Lung (tissue), 12 donors: Measurements from ENCODE around the gene IRF7. TPM values are rescaled to one million over a fixed set of nuclear protein-coding genes. Genes with fewer than 3 reads are reported as not detected.

Source experiments
- ATAC-seq: fragments of 200-7000 bp; cut with Tn5 transposase; one replicate; pipeline ENCODE4 v1.9.1; 2020; ENCODE audit warnings: moderate number of reproducible peaks; ENCODE audit not compliant: insufficient read depth, low FRiP score
- DNase-seq, 3 donors: peaks; one replicate each; pipeline ENCODE4 v3.0.0-alpha.2; 2013 to 2017
- H3K27ac ChIP-seq, 2 donors: one replicate each; pipeline ENCODE4 v1.5.1; 2013; ENCODE audit warnings: mild to moderate bottlenecking in 2 of 2, moderate library complexity in 2 of 2, control low read depth in 1 of 2, inconsistent platforms in 1 of 2, low read depth in 1 of 2, low read length in 1 of 2
- H3K27me3 ChIP-seq, 3 donors: one replicate each; pipeline ENCODE4 v1.5.1; 2013; ENCODE audit warnings: low read length in 2 of 3; ENCODE audit not compliant: control insufficient read depth in 3 of 3, insufficient read depth in 3 of 3
- H3K36me3 ChIP-seq, 4 donors: one replicate each; pipeline ENCODE4 v1.5.1; 2013; ENCODE audit warnings: low read length in 4 of 4, mild to moderate bottlenecking in 1 of 4, moderate library complexity in 1 of 4; ENCODE audit not compliant: control insufficient read depth in 4 of 4, insufficient read depth in 4 of 4
- H3K4me1 ChIP-seq, 5 donors: one replicate each; pipeline ENCODE4 v1.5.1; 2013; ENCODE audit warnings: low read length in 5 of 5, mild to moderate bottlenecking in 2 of 5, moderate library complexity in 1 of 5; ENCODE audit not compliant: control insufficient read depth in 5 of 5, insufficient read depth in 5 of 5
- H3K4me3 ChIP-seq: one replicate; pipeline ENCODE4 v1.5.1; 2013; ENCODE audit warnings: mild to moderate bottlenecking, control low read depth, moderate library complexity
- H3K9ac ChIP-seq, 2 donors: one replicate each; pipeline ENCODE4 v1.5.1; 2013; ENCODE audit warnings: low read length in 2 of 2, control low read depth in 1 of 2; ENCODE audit not compliant: insufficient read depth in 1 of 2
- H3K9me3 ChIP-seq, 4 donors: one replicate each; pipeline ENCODE4 v1.5.1; 2013; ENCODE audit warnings: low read length in 3 of 4, mild to moderate bottlenecking in 1 of 4, moderate library complexity in 1 of 4; ENCODE audit not compliant: control insufficient read depth in 4 of 4, insufficient read depth in 3 of 4
- CTCF ChIP-seq: IDR thresholded peaks from 2 replicates; pipeline ENCODE4 v1.5.1; 2012; ENCODE audit warnings: mild to moderate bottlenecking; ENCODE audit errors: control extremely low read depth, extremely low read depth
- WGBS, 2 donors: extraction: QIAGEN DNeasy Blood & Tissue Kit; methylation state at CpG; one replicate each; pipeline ENCODE4 v1.1.7; 2013; 5-methylcytosine and 5-hydroxymethylcytosine counted together
- polyA plus RNA-seq, 2 donors: library from polyadenylated mRNA; stranded (reverse); fragments of 200-250 nt; gene quantifications; one replicate each; pipeline ENCODE4 v1.2.1, GENCODE V29; 2013
- total RNA-seq, 2 donors: library from RNA; depleted of rRNA in 1 of 2; stranded (reverse); fragments of >200 nt in 1 of 2; gene quantifications; one replicate each; pipeline ENCODE4 v1.2.1, GENCODE V29; 2014 to 2021
- donor health status: control.
- donor health status: control.
- donor health status: Bipolar disorder and iron deficiency.
- donor health status: healthy.
- donor health status: DM: yes; HTN: yes; CAD: no.

The IRF7 gene
- total and polyA plus RNA-seq, 4 donors = 24.7 to 68.3 (median 52.8) TPM

GRCh38 chr11:657691-658126 is 42.0 kb upstream of the IRF7 start:
- Histone ChIP-seq H3K4me3 (no peak overlapping the region), H3K4me1 (peaks cover 0 to 4% (median 0%) of the 10 kb centered on the region in 5 donors), H3K27ac (no peak overlapping the region), H3K9ac (no peak overlapping the region), H3K36me3 (peaks cover 0 to 35% (median 4%) of the 10 kb centered on the region in 4 donors), H3K9me3 (peaks cover 0 to 4% (median 0%) of the 10 kb centered on the region in 4 donors), H3K27me3 (no peaks in the 10 kb centered on the region)
- TF ChIP-seq CTCF = no peak
- no peak for ATAC-seq
- no peak for DNase-seq
- WGBS, 2 donors = 90 to 92% methylated on average over 14 of the region's 14 CpGs

GRCh38 chr11:656866-657265 is 41.1 kb upstream of the IRF7 start:
- H3K9me3 ChIP-seq = peaks cover 0 to 4% (median 0%) of the 10 kb centered on the region in 4 donors
- WGBS, 2 donors = 90 to 91% methylated on average over 7 of the region's 7 CpGs
- TF ChIP-seq CTCF = no peak

GRCh38 chr11:656426-656825 is 40.7 kb upstream of the IRF7 start:
- Histone ChIP-seq H3K9ac (no peak overlapping the region), H3K4me3 (no peak overlapping the region), H3K4me1 (peaks cover 0 to 2% (median 0%) of the 10 kb centered on the region in 5 donors), H3K27ac (no peak overlapping the region), H3K9me3 (peaks cover 0 to 4% (median 0%) of the 10 kb centered on the region in 4 donors), H3K27me3 (no peaks in the 10 kb centered on the region), H3K36me3 (peaks cover 0 to 32% (median 4%) of the 10 kb centered on the region in 4 donors)
- 93 to 94% methylated on average over 14 of the region's 14 CpGs for WGBS, 2 donors
- no peak for TF ChIP-seq CTCF
- ATAC-seq (no peak), DNase-seq (no peak)

More at GRCh38 chr11:656866-657265, 41.1 kb upstream of the IRF7 start:
- ATAC-seq (no peak), DNase-seq (no peak)
- H3K4me3 ChIP-seq = no peak overlapping the region
- H3K36me3 ChIP-seq = peaks cover 0 to 35% (median 4%) of the 10 kb centered on the region in 4 donors
- peaks cover 0 to 2% (median 0%) of the 10 kb centered on the region in 5 donors for H3K4me1 ChIP-seq
- H3K27ac ChIP-seq = no peak overlapping the region
- H3K9ac ChIP-seq = no peak overlapping the region
- H3K27me3 ChIP-seq = no peaks in the 10 kb centered on the region
